Measurements from ENCODE around the gene PRKAG1. TPM values are rescaled to one million over a fixed set of nuclear protein-coding genes. Genes with fewer than 3 reads are reported as not detected.
A peak's percentile ranks its signal among the peaks of the same experiment; 100 is the strongest.
"Not testable (repeated sequence)": the region's sequence is repeated elsewhere in the genome, so short reads cannot be mapped to it uniquely, and the experiment has no call there.

Gene PRKAG1
- 10 to 100 TPM; 52.0 to 70.6 (median 64.3) TPM for total RNA-seq

DNA sequence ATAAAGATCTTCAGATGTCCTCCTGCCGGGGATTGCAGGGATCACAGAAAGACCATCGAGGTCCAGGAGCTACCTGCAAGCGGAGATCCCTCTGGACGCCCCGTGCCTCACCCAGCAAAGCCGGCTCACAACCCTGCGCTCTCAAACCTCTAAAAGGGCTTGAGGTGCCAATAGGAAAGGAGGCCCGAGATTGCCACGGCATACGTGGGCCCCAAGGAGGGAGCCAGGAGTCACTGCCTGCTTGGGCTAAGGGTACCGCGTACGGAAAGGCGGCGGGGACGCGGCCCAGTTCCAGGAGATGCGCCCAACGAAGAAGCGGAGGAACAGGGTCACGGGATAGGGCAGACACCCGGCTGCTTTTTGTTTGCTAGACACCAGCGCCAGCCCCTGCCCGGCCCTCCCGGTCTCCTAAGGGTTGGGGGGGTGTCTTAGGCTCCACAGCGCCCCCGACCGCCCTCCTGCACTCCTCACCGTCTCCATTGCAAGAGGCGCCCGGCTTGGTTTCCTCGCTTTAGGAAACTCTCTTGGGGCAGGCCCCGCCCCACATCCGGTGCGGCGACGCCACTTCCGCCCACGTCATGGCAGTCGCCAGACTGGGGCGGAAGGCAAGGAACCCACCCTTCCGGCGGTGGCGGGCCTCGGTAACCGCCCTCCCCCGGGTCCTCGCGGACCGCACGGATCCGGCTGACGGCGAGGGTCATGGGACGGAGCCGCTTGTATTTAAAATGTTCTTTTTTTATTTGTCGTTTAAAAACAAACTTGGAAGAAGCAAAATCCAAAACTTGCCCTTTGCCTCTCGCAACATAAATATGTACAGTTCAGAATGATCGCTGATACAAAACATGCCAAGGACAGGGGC is at the start of gene PRKAG1:
TSS of gene PRKAG1 (minus strand) at position 516 of the 859 bp plus-strand sequence. CDS start at position 480, 36 bp downstream.
- peaks cover 19 to 37% (median 24%) of the 10 kb centered on the region in 4 donors for H3K4me1 ChIP-seq
- TF ChIP-seq EP300 (IDR thresholded peaks at IDR 0.05) (no peak), CTCF (IDR thresholded peaks at IDR 0.05) (peak; percentile 34 to 49 (median 41)), POLR2A (IDR thresholded peaks at IDR 0.05; ENCODE audit: low read depth) (peak; percentile 71), POLR2AphosphoS5 (IDR thresholded peaks at IDR 0.05) (peak; percentile 98)
- H3K27me3 ChIP-seq = no peaks in the 10 kb centered on the region
- DNase-seq (ENCODE audit: extremely low spot score) = peak; percentile 99
- H3K9me3 ChIP-seq = no peaks in the 10 kb centered on the region
- WGBS = under 1% methylated on average over 38 of the region's 59 CpGs
- intact Hi-C loops (cut with DNase I) = no loop called here
- peak within 1 kb of the TSS; percentile 89 to 94 (median 92) for H3K27ac ChIP-seq (replicated peaks in 1 of 4)
- H3K4me3 ChIP-seq = peak within 1 kb of the TSS; percentile 67 to 93 (median 83)
- H3K36me3 ChIP-seq = peaks cover 28 to 33% (median 30%) of the 10 kb centered on the region in 4 donors

DNA sequence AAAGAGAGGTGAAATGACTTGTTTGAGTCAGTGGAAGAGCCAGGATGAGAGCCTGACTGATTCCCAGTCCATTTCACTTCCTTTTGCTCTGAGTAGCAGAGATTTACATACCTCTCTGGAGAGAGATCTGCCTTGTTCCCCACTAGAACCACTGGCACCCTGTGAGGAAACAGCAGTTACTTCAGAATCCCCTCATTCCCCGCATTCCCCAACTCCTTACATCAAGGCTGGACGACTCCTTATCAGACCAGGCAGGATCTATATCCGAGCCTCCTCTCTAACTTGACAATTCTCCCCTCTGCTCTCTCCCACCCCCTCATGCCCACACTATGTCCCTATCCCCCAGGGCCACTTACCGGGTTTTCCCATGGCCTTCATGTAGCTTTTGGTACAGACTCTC is 47.5 kb upstream of the PRKAG1 start:
- WGBS = 87% methylated on average over 4 of the region's 4 CpGs
- H3K27me3 ChIP-seq = no peaks in the 10 kb centered on the region
- peaks cover 14 to 34% (median 26%) of the 10 kb centered on the region in 4 donors for H3K4me1 ChIP-seq
- H3K27ac ChIP-seq (replicated peaks in 1 of 4) = no peak overlapping the region
- no peak for DNase-seq (ENCODE audit: extremely low spot score)
- no peaks in the 10 kb centered on the region for H3K9me3 ChIP-seq
- no peak for TF ChIP-seq EP300 (IDR thresholded peaks at IDR 0.05)
- no peak for TF ChIP-seq CTCF (IDR thresholded peaks at IDR 0.05)
- TF ChIP-seq POLR2AphosphoS5 (IDR thresholded peaks at IDR 0.05) = no peak
- no peak for TF ChIP-seq POLR2A (IDR thresholded peaks at IDR 0.05; ENCODE audit: low read depth)
- no peak overlapping the region for H3K4me3 ChIP-seq
- intact Hi-C loops (cut with DNase I) = loop anchor here (5.0 kb wide), 1 partner anchor 46 kb away; the partner anchor contains the start of gene LMBR1L
- no peaks in the 10 kb centered on the region for H3K36me3 ChIP-seq

GRCh38 chr12:49064767-49065152 is 46.2 kb upstream of the PRKAG1 start:
- no peak overlapping the region for H3K27ac ChIP-seq (replicated peaks in 1 of 4)
- H3K9me3 ChIP-seq = no peaks in the 10 kb centered on the region
- H3K4me1 ChIP-seq = peaks cover 5 to 28% (median 21%) of the 10 kb centered on the region in 4 donors
- intact Hi-C loops (cut with DNase I) = loop anchor here (5.0 kb wide), 3 partner anchors 48 to 168 kb away; partner anchors contain the start of gene LMBR1L
- TF ChIP-seq POLR2AphosphoS5 (IDR thresholded peaks at IDR 0.05) (no peak), POLR2A (IDR thresholded peaks at IDR 0.05; ENCODE audit: low read depth) (no peak), EP300 (IDR thresholded peaks at IDR 0.05) (no peak), CTCF (IDR thresholded peaks at IDR 0.05) (no peak)
- no peak overlapping the region for H3K4me3 ChIP-seq
- H3K36me3 ChIP-seq = no peaks in the 10 kb centered on the region
- DNase-seq (ENCODE audit: extremely low spot score) = no peak
- H3K27me3 ChIP-seq = no peaks in the 10 kb centered on the region
- WGBS = no CpG with 5 or more reads among the region's 5 CpGs

DNA sequence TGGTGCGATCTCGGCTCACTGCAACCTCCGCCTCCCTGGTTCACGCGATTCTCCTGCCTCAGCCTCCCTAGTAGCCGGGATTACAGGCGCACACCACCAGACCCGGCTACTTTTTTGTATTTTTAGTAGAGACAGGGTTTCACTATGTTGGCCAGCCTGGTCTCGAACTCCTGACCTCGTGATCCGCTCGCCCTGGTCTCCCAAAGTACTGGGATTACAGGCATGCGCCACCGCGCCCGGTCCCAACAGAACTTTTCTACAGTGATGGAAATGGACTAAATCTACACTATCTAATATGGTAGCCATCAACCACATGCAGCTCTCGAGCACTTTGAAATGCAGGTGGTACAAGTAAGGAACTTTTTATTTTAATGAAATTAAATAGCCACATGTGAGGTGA is 43.3 kb upstream of the PRKAG1 start:
- H3K36me3 ChIP-seq; H3K4me3 ChIP-seq; H3K27me3 ChIP-seq; H3K27ac ChIP-seq (replicated peaks in 1 of 4); H3K9me3 ChIP-seq; DNase-seq (ENCODE audit: extremely low spot score): not testable (repeated sequence)
- intact Hi-C loops (cut with DNase I) = loop anchor here (5.0 kb wide), 2 partner anchors 65 to 170 kb away; no protein-coding TSS in a partner anchor
- 90% methylated on average over 17 of the region's 17 CpGs for WGBS
- H3K4me1 ChIP-seq = peaks cover 20 to 44% (median 37%) of the 10 kb centered on the region in 4 donors

DNA sequence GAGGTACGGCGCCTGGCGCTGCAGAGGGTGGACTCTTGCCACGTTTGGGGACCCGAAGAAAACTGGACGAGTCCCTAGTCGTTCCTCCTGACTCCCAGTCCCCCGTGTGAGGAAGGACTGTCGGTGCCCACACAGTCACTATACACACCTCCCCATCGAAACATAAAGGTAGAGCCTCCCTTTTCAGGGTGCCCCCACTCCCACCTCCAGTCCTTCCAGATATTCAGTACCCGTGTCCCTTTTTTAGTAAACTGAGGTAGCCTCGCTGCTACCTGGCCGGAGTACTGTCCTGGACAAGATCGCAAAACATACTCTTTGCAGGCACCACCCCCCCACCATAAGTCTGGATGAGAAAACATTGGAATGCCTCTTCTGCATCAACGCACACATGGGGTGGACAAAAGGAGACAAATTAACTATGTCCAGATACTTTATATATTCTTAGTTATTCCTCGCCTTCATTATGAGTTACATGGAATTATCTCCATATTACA is 42.6 kb upstream of the PRKAG1 start:
- Histone ChIP-seq H3K27ac (replicated peaks in 1 of 4) (peak overlapping the region; percentile 96 to 98 (median 96)), H3K4me1 (peaks cover 27 to 51% (median 44%) of the 10 kb centered on the region in 4 donors), H3K4me3 (peak overlapping the region; percentile 77 to 100 (median 98)), H3K27me3 (no peaks in the 10 kb centered on the region), H3K36me3 (no peaks in the 10 kb centered on the region), H3K9me3 (no peaks in the 10 kb centered on the region)
- TF ChIP-seq CTCF (IDR thresholded peaks at IDR 0.05) (no peak), EP300 (IDR thresholded peaks at IDR 0.05) (no peak), POLR2AphosphoS5 (IDR thresholded peaks at IDR 0.05) (no peak), POLR2A (IDR thresholded peaks at IDR 0.05; ENCODE audit: low read depth) (no peak)
- intact Hi-C loops (cut with DNase I) = loop anchor here (5.0 kb wide), 2 partner anchors 66 to 171 kb away; no protein-coding TSS in a partner anchor
- DNase-seq (ENCODE audit: extremely low spot score) = no peak
- 12% methylated on average over 12 of the region's 16 CpGs for WGBS
